Gastrocnemius medialis (tissue), 4 donors: ENCODE results near the gene CLPTM1L. TPM values are rescaled to one million over a fixed set of nuclear protein-coding genes. Genes with fewer than 3 reads are reported as not detected.
"Not testable (repeated sequence)": the region's sequence is repeated elsewhere in the genome, so short reads cannot be mapped to it uniquely, and the experiment has no call there.

Source experiments
- ATAC-seq, 2 donors: fragments of 150-250 bp; one replicate each; pipeline ENCODE4 v1.9.1; 2016
- DNase-seq, 2 donors: peaks; one replicate each; pipeline ENCODE4 v3.0.0-alpha.2; 2019
- H3K27ac ChIP-seq, 4 donors: fragments of 200-600 bp; sonication (generic); 1 replicate in 1 of 4; 2 replicates in 3 of 4; pipeline ENCODE4 v1.5.1; 2016 to 2018; ENCODE audit warnings: mild to moderate bottlenecking in 2 of 4, moderate library complexity in 1 of 4
- H3K27me3 ChIP-seq, 3 donors: fragments of 200-600 bp; sonication (generic) in 2 of 3; 1 replicate in 1 of 3; 2 replicates in 2 of 3; pipeline versions ENCODE4 v1.5.1 to v1.6.0; 2016 to 2019; ENCODE audit warnings: mild to moderate bottlenecking in 1 of 3, moderate library complexity in 1 of 3
- H3K36me3 ChIP-seq, 2 donors: fragments of 200-600 bp; sonication (generic) in 1 of 2; one replicate each; pipeline ENCODE4 v1.5.1; 2017 to 2018
- H3K4me1 ChIP-seq, 2 donors: fragments of 200-600 bp; sonication (generic) in 1 of 2; one replicate each; pipeline ENCODE4 v1.5.1; 2016 to 2017; ENCODE audit warnings: mild to moderate bottlenecking in 2 of 2
- H3K4me3 ChIP-seq, 4 donors: fragments of 200-600 bp; sonication (generic) in 3 of 4; 1 replicate in 1 of 4; 2 replicates in 3 of 4; pipeline ENCODE4 v1.5.1; 2016 to 2019; ENCODE audit warnings: mild to moderate bottlenecking in 2 of 4
- H3K9me3 ChIP-seq, 3 donors: fragments of 200-600 bp; sonication (generic) in 2 of 3; 1 replicate in 1 of 3; 2 replicates in 2 of 3; pipeline ENCODE4 v1.5.1; 2016 to 2019
- CTCF ChIP-seq, 5 experiments: fragments of 450-650 bp in 3 of 5; fragments of 200-600 bp in 2 of 5; sonication (generic) in 2 of 5; IDR thresholded peaks in 4 of 5; conservative IDR thresholded peaks in 1 of 5; 1 replicate in 4 of 5; 2 replicates in 1 of 5; pipeline ENCODE4 v1.5.1; 2016 to 2019; ENCODE audit warnings: antibody characterized with exemption in 5 of 5, mild to moderate bottlenecking in 3 of 5, moderate library complexity in 3 of 5
- POLR2A ChIP-seq, 2 donors: fragments of 450-650 bp; IDR thresholded peaks; one replicate each; pipeline ENCODE4 v1.6.1; 2017; ENCODE audit warnings: antibody characterized with exemption in 2 of 2, mild to moderate bottlenecking in 2 of 2, moderate library complexity in 2 of 2
- in situ Hi-C, 4 donors: fragments of 200-750 bp; cut with MboI; loops; one replicate each; pipeline versions ENCODE4 v1.15.0 to v1.8.0; 2017; ENCODE audit warnings: low sequenced_read_pairs in 4 of 4
- intact Hi-C: fragments of 100-400 bp; cut with DNase I; formaldehyde crosslinking; loops from one replicate; pipeline ENCODE4 v1.15.1; 2023; ENCODE audit warnings: low total_unique reads
- total RNA-seq, 4 donors: library from RNA; depleted of rRNA; stranded (reverse); fragments of >200 nt; gene quantifications; one replicate each; pipeline versions ENCODE4 v1.1.0 to v1.2.3, GENCODE V29; 2016

Gene CLPTM1L
- total RNA-seq, 4 donors from 2014 or later: 29.4 to 41.0 (median 36.8) TPM

GRCh38 chr5:1343931-1344901 lies 683 bp downstream of the CLPTM1L start:
- Histone ChIP-seq H3K9me3 (no peaks in the 10 kb centered on the region), H3K36me3 (peaks cover 0 to 36% of the 10 kb centered on the region in 2 donors), H3K27ac (peak overlapping the region; percentile 67 to 74 (median 70)), H3K4me1 (peaks cover 16 to 18% of the 10 kb centered on the region in 2 donors), H3K27me3 (no peaks in the 10 kb centered on the region), H3K4me3 (peak overlapping the region; percentile 67 to 86 (median 76))
- in situ Hi-C loops (no loop called here), intact Hi-C loops (loop anchor here (2.0 to 10.0 kb wide), 2 partner anchors 449 to 457 kb away; partner anchors contain the start of genes BRD9, NDUFS6 and TRIP13)
- ATAC-seq: peak; percentile 12 to 26
- no peak for TF ChIP-seq CTCF (IDR thresholded peaks at IDR 0.05 in 4 of 5, conservative IDR thresholded peaks at IDR 0.05 in 1 of 5)
- no peak for TF ChIP-seq POLR2A (IDR thresholded peaks at IDR 0.05)
- no peak for DNase-seq

- TF ChIP-seq CTCF (IDR thresholded peaks at IDR 0.05 in 4 of 5, conservative IDR thresholded peaks at IDR 0.05 in 1 of 5): no peak
- ATAC-seq (no peak), DNase-seq (no peak)
- H3K36me3 ChIP-seq: peaks cover 0 to 44% of the 10 kb centered on the region in 2 donors
- peaks cover 16 to 18% of the 10 kb centered on the region in 2 donors for H3K4me1 ChIP-seq
- no peak overlapping the region for H3K27ac ChIP-seq
- intact Hi-C loops (loop anchor here (10.0 kb wide), 1 partner anchor 449 kb away; the partner anchor contains the start of genes BRD9 and TRIP13), in situ Hi-C loops (no loop called here)
- no peaks in the 10 kb centered on the region for H3K9me3 ChIP-seq
- H3K27me3 ChIP-seq: no peaks in the 10 kb centered on the region
- H3K4me3 ChIP-seq: peak overlapping the region in 3 of 4 donors; percentile 67 to 86 (median 79)
Observed at GRCh38 chr5:1343315-1343751, 1.6 kb downstream of the CLPTM1L start.

GRCh38 chr5:1342711-1343110 lies 2.2 kb downstream of the CLPTM1L start:
- H3K4me3 ChIP-seq, H3K9me3 ChIP-seq, ATAC-seq, DNase-seq, H3K27me3 ChIP-seq, H3K27ac ChIP-seq, in situ Hi-C loops: not testable (repeated sequence)
- Histone ChIP-seq H3K36me3 (peaks cover 0 to 51% of the 10 kb centered on the region in 2 donors), H3K4me1 (peaks cover 16 to 18% of the 10 kb centered on the region in 2 donors)
- intact Hi-C loops: loop anchor here (10.0 kb wide), 1 partner anchor 448 kb away; the partner anchor contains the start of genes BRD9 and TRIP13

GRCh38 chr5:1342268-1342667 lies 2.6 kb downstream of the CLPTM1L start:
- Histone ChIP-seq H3K4me1 (peaks cover 16 to 18% of the 10 kb centered on the region in 2 donors), H3K27me3 (no peaks in the 10 kb centered on the region), H3K4me3 (no peak overlapping the region), H3K36me3 (peaks cover 0 to 55% of the 10 kb centered on the region in 2 donors), H3K27ac (no peak overlapping the region), H3K9me3 (no peaks in the 10 kb centered on the region)
- in situ Hi-C loops: no loop called here
- ATAC-seq (no peak), DNase-seq (no peak)
- intact Hi-C loops: loop anchor here (10.0 kb wide), 1 partner anchor 447 kb away; the partner anchor contains the start of genes BRD9 and TRIP13
- TF ChIP-seq CTCF (IDR thresholded peaks at IDR 0.05 in 4 of 5, conservative IDR thresholded peaks at IDR 0.05 in 1 of 5) (no peak), POLR2A (IDR thresholded peaks at IDR 0.05) (no peak)

GRCh38 chr5:1341863-1342262 lies 3.0 kb downstream of the CLPTM1L start:
- ATAC-seq: no peak
- intact Hi-C loops: loop anchor here (10.0 kb wide), 1 partner anchor 447 kb away; the partner anchor contains the start of genes BRD9 and TRIP13
- peaks cover 0 to 59% of the 10 kb centered on the region in 2 donors for H3K36me3 ChIP-seq

GRCh38 chr5:1339818-1340210 lies 5.1 kb downstream of the CLPTM1L start:
- H3K9me3 ChIP-seq, H3K27me3 ChIP-seq, ATAC-seq, H3K4me3 ChIP-seq, H3K27ac ChIP-seq, in situ Hi-C loops, H3K4me1 ChIP-seq, DNase-seq: not testable (repeated sequence)
- intact Hi-C loops: loop anchor here (10.0 kb wide), 1 partner anchor 445 kb away; the partner anchor contains the start of genes BRD9 and TRIP13
- peaks cover 0 to 80% of the 10 kb centered on the region in 2 donors for H3K36me3 ChIP-seq

More at GRCh38 chr5:1341863-1342262, 3.0 kb downstream of the CLPTM1L start:
- no peaks in the 10 kb centered on the region for H3K9me3 ChIP-seq
- TF ChIP-seq POLR2A (IDR thresholded peaks at IDR 0.05) (no peak), CTCF (IDR thresholded peaks at IDR 0.05 in 4 of 5, conservative IDR thresholded peaks at IDR 0.05 in 1 of 5) (no peak)
- H3K27me3 ChIP-seq: no peaks in the 10 kb centered on the region
- DNase-seq: no peak
- no peak overlapping the region for H3K27ac ChIP-seq
- no peak overlapping the region for H3K4me3 ChIP-seq
- in situ Hi-C loops: no loop called here
- H3K4me1 ChIP-seq: peaks cover 16 to 18% of the 10 kb centered on the region in 2 donors

GRCh38 chr5:1339139-1339817 lies 5.6 kb downstream of the CLPTM1L start:
- H3K4me3 ChIP-seq, ATAC-seq, H3K27me3 ChIP-seq, H3K27ac ChIP-seq, in situ Hi-C loops, H3K4me1 ChIP-seq, DNase-seq, H3K9me3 ChIP-seq, intact Hi-C loops: not testable (repeated sequence)
- peaks cover 0 to 84% of the 10 kb centered on the region in 2 donors for H3K36me3 ChIP-seq
